CD4-positive, alpha-beta T cell treated with Interleukin-17A for 4 hours (primary cell): Measurements from ENCODE around the gene AP3M1.
A peak's percentile ranks its signal among the peaks of the same experiment; 100 is the strongest.
"Not testable (repeated sequence)": the region's sequence is repeated elsewhere in the genome, so short reads cannot be mapped to it uniquely, and the experiment has no call there.

ENCODE experiments used
- DNase-seq: peaks from one replicate; pipeline ENCODE4 v3.0.0-alpha.2; 2020; ENCODE audit warnings: mixed read lengths

Gene AP3M1

GRCh38 chr10:74150204-74150989, at the start of gene AP3M1:
Gene AP3M1, minus strand, starts transcription at chr10:74150828. Its CDS starts 12,449 bp downstream, at chr10:74138379.
- peak; percentile 87 for DNase-seq

- DNase-seq, result no peak
Measured at GRCh38 chr10:74199315-74199714, 48.7 kb upstream of the AP3M1 start.

GRCh38 chr10:74194999-74195398, 44.4 kb upstream of the AP3M1 start:
- no peak for DNase-seq

GRCh38 chr10:74194545-74194944, 43.9 kb upstream of the AP3M1 start:
- DNase-seq, result no peak

- no peak for DNase-seq
Measured at GRCh38 chr10:74190494-74190893, 39.9 kb upstream of the AP3M1 start.

- DNase-seq, result peak; percentile 52
Measured at GRCh38 chr10:74189999-74190421, 39.4 kb upstream of the AP3M1 start.

- not testable (repeated sequence) for DNase-seq
Measured at GRCh38 chr10:74188617-74189016, 38.0 kb upstream of the AP3M1 start.

- no peak for DNase-seq
Measured at GRCh38 chr10:74187237-74187636, 36.6 kb upstream of the AP3M1 start.

GRCh38 chr10:74186678-74187077, 36.0 kb upstream of the AP3M1 start:
- no peak for DNase-seq

GRCh38 chr10:74179111-74179710, 28.6 kb upstream of the AP3M1 start:
- no peak for DNase-seq

- DNase-seq, result no peak
Measured at GRCh38 chr10:74178042-74178791, 27.6 kb upstream of the AP3M1 start.

GRCh38 chr10:74177140-74177677, 26.6 kb upstream of the AP3M1 start:
- DNase-seq, result peak; percentile 58

- peak; percentile 97 for DNase-seq
Measured at GRCh38 chr10:74176380-74177139, 25.9 kb upstream of the AP3M1 start.

GRCh38 chr10:74175510-74176379, 25.1 kb upstream of the AP3M1 start:
- no peak for DNase-seq

GRCh38 chr10:74174521-74174920, 23.9 kb upstream of the AP3M1 start:
- DNase-seq, result no peak

- DNase-seq, result no peak
Measured at GRCh38 chr10:74171625-74172024, 21.0 kb upstream of the AP3M1 start.

- DNase-seq, result no peak
Measured at GRCh38 chr10:74167443-74167842, 16.8 kb upstream of the AP3M1 start.

- DNase-seq, result no peak
Measured at GRCh38 chr10:74165530-74165901, 14.9 kb upstream of the AP3M1 start.

- DNase-seq, result no peak
Measured at GRCh38 chr10:74164716-74165529, 14.3 kb upstream of the AP3M1 start.

GRCh38 chr10:74163319-74164068, 12.9 kb upstream of the AP3M1 start:
- DNase-seq, result no peak
